H9 (cell line): ENCODE results near the gene BBX. TPM values are rescaled to one million over a fixed set of nuclear protein-coding genes. Genes with fewer than 3 reads are reported as not detected.
A peak's percentile ranks its signal among the peaks of the same experiment; 100 is the strongest.

ENCODE experiments used
- DNase-seq: peaks from one replicate; pipeline ENCODE4 v3.0.0-alpha.2; 2017
- H2AFZ ChIP-seq: one replicate; pipeline ENCODE4 v1.6.1; 2013; ENCODE audit warnings: mild to moderate bottlenecking, low read length, control low read depth, moderate library complexity
- H2AK5ac ChIP-seq: 2 replicates; pipeline ENCODE4 v1.6.1; 2013; ENCODE audit warnings: low read length, control low read depth, mixed read lengths; ENCODE audit not compliant: insufficient read length
- H2BK120ac ChIP-seq: one replicate; pipeline ENCODE4 v1.6.1; 2013; ENCODE audit warnings: low read depth, mild to moderate bottlenecking, low read length, control low read depth, inconsistent platforms; ENCODE audit not compliant: poor library complexity, severe bottlenecking
- H2BK12ac ChIP-seq: 2 replicates; pipeline ENCODE4 v1.6.1; 2013; ENCODE audit warnings: low read length, control low read depth, mixed read lengths, low read depth; ENCODE audit not compliant: insufficient read length
- H2BK15ac ChIP-seq: 2 replicates; pipeline ENCODE4 v1.6.1; 2013; ENCODE audit warnings: low read depth, low read length, control low read depth
- H2BK20ac ChIP-seq: one replicate; pipeline ENCODE4 v1.6.1; 2013; ENCODE audit warnings: low read depth, mild to moderate bottlenecking, low read length, control low read depth, inconsistent platforms; ENCODE audit not compliant: poor library complexity, severe bottlenecking
- H2BK5ac ChIP-seq: 2 replicates; pipeline ENCODE4 v1.6.1; 2013; ENCODE audit warnings: low read length, control low read depth, mixed read lengths; ENCODE audit not compliant: insufficient read length
- H3K14ac ChIP-seq: 2 replicates; pipeline ENCODE4 v1.6.1; 2013; ENCODE audit warnings: low read length, control low read depth; ENCODE audit not compliant: insufficient read depth
- H3K18ac ChIP-seq: 2 replicates; pipeline ENCODE4 v1.6.1; 2013; ENCODE audit warnings: low read depth, mild to moderate bottlenecking, mixed read lengths, low read length, control low read depth; ENCODE audit not compliant: insufficient read length
- H3K23ac ChIP-seq: 2 replicates; pipeline ENCODE4 v1.6.1; 2013; ENCODE audit warnings: low read length, control low read depth, mixed read lengths, low read depth; ENCODE audit not compliant: insufficient read length
- H3K23me2 ChIP-seq: 2 replicates; pipeline ENCODE4 v1.6.1; 2013; ENCODE audit warnings: low read depth, mild to moderate bottlenecking, mixed read lengths, low read length, control low read depth; ENCODE audit not compliant: insufficient read length, poor library complexity, severe bottlenecking
- H3K27ac ChIP-seq: 2 replicates; pipeline ENCODE4 v1.5.1; 2013; ENCODE audit warnings: low read length, control low read depth, mixed read lengths, low read depth; ENCODE audit not compliant: insufficient read length
- H3K27me3 ChIP-seq: 2 replicates; pipeline ENCODE4 v1.6.1; 2013; ENCODE audit warnings: low read length, control low read depth, inconsistent platforms; ENCODE audit not compliant: insufficient read depth
- H3K4ac ChIP-seq: 2 replicates; pipeline ENCODE4 v1.6.1; 2013; ENCODE audit warnings: low read depth, mild to moderate bottlenecking, control low read depth, inconsistent platforms, low read length, moderate library complexity
- H3K4me1 ChIP-seq: 2 replicates; pipeline ENCODE4 v1.6.1; 2013; ENCODE audit warnings: low read length, control low read depth, inconsistent platforms; ENCODE audit not compliant: insufficient read depth
- H3K4me2 ChIP-seq: 2 replicates; pipeline ENCODE4 v1.6.1; 2013; ENCODE audit warnings: low read length, control low read depth, mixed read lengths; ENCODE audit not compliant: insufficient read length, insufficient read depth
- H3K56ac ChIP-seq: 2 replicates; pipeline ENCODE4 v1.6.1; 2013; ENCODE audit warnings: low read depth, mild to moderate bottlenecking, mixed read lengths, low read length, control low read depth; ENCODE audit not compliant: insufficient read length
- H3K79me1 ChIP-seq: 2 replicates; pipeline ENCODE4 v1.6.1; 2013; ENCODE audit warnings: low read depth, mild to moderate bottlenecking, moderate library complexity, low read length, control low read depth, inconsistent platforms; ENCODE audit not compliant: insufficient read depth, poor library complexity, severe bottlenecking
- H3K79me2 ChIP-seq: 2 replicates; pipeline ENCODE4 v1.6.1; 2013; ENCODE audit warnings: low read length, control low read depth, inconsistent platforms; ENCODE audit not compliant: insufficient read depth
- H3K9ac ChIP-seq: 2 replicates; pipeline ENCODE4 v1.6.1; 2013; ENCODE audit warnings: low read length, control low read depth, mixed read lengths; ENCODE audit not compliant: insufficient read length; ENCODE audit errors: extremely low read depth
- H3K9me3 ChIP-seq: one replicate; pipeline ENCODE4 v1.6.1; 2013; ENCODE audit warnings: low read depth, low read length, inconsistent platforms; ENCODE audit not compliant: control insufficient read depth
- H3T11ph ChIP-seq: one replicate; pipeline ENCODE4 v1.6.1; 2013; ENCODE audit warnings: mild to moderate bottlenecking, low read length, control low read depth, inconsistent platforms
- H4K20me1 ChIP-seq: one replicate; pipeline ENCODE4 v1.6.1; 2013; ENCODE audit not compliant: control insufficient read depth, insufficient read length, insufficient read depth
- H4K5ac ChIP-seq: 2 replicates; pipeline ENCODE4 v1.6.1; 2013; ENCODE audit warnings: low read depth, mild to moderate bottlenecking, mixed read lengths, low read length, control low read depth; ENCODE audit not compliant: insufficient read length
- H4K8ac ChIP-seq: replicated peaks from 2 replicates; pipeline ENCODE4 v1.6.1; 2013; ENCODE audit warnings: low read length, control low read depth, mixed read lengths, low read depth; ENCODE audit not compliant: insufficient read length
- H4K91ac ChIP-seq: 2 replicates; pipeline ENCODE4 v1.6.1; 2013; ENCODE audit warnings: low read depth, mild to moderate bottlenecking, moderate library complexity, mixed read lengths, low read length, control low read depth; ENCODE audit not compliant: insufficient read length
- H3K27ac Mint-ChIP-seq, 3 experiments: 2 replicates in 2 of 3; 3 replicates in 1 of 3; pipeline ENCODE4 v1.8.0; 2020 to 2021; ENCODE audit warnings: mixed read lengths in 3 of 3, mild to moderate bottlenecking in 1 of 3, moderate library complexity in 1 of 3
- H3K27me3 Mint-ChIP-seq: 2 replicates; pipeline ENCODE4 v1.8.0; 2021; ENCODE audit warnings: low read depth, mild to moderate bottlenecking, moderate library complexity, mixed read lengths
- H3K36me3 Mint-ChIP-seq, 3 experiments: 2 replicates in 2 of 3; 3 replicates in 1 of 3; pipeline ENCODE4 v1.8.0; 2020 to 2021; ENCODE audit warnings: low read depth in 3 of 3, mixed read lengths in 3 of 3; ENCODE audit not compliant: insufficient read depth in 1 of 3
- H3K4me1 Mint-ChIP-seq, 2 experiments: 2 replicates each; pipeline ENCODE4 v1.8.0; 2020; ENCODE audit warnings: mixed read lengths in 2 of 2
- H3K4me3 Mint-ChIP-seq, 2 experiments: 2 replicates in 1 of 2; 3 replicates in 1 of 2; pipeline ENCODE4 v1.8.0; 2020 to 2021; ENCODE audit warnings: mild to moderate bottlenecking in 2 of 2, mixed read lengths in 2 of 2, moderate library complexity in 1 of 2
- H3K9me3 Mint-ChIP-seq, 2 experiments: 2 replicates in 1 of 2; 3 replicates in 1 of 2; pipeline ENCODE4 v1.8.0; 2020; ENCODE audit warnings: mild to moderate bottlenecking in 2 of 2, mixed read lengths in 2 of 2, moderate library complexity in 1 of 2
- CTCF ChIP-seq: fragments of 200-600 bp; sonication (generic); conservative IDR thresholded peaks from 3 replicates; pipeline ENCODE4 v1.8.0; 2021; ENCODE audit warnings: antibody characterized with exemption, mild to moderate bottlenecking
- WGBS: extraction: QIAGEN DNeasy Blood & Tissue Kit; methylation state at CpG from one replicate; pipeline ENCODE4 v1.1.7; 2013; ENCODE audit warnings: missing lambda C conversion rate, low lambda C conversion rate, mixed read lengths; ENCODE audit not compliant: insufficient read length; ENCODE audit errors: extremely low coverage; 5-methylcytosine and 5-hydroxymethylcytosine counted together
- total RNA-seq: library from RNA; stranded (reverse); gene quantifications from 2 replicates; pipeline ENCODE4 v1.2.1, GENCODE V29; 2021

The BBX gene
- total RNA-seq, 1 experiment from 2014 or later = 34.8 TPM

- no peaks in the 10 kb centered on the region for H3K36me3 Mint-ChIP-seq
- H3K4me1 Mint-ChIP-seq = peaks cover 4 to 5% of the 10 kb centered on the region in 2 experiments; a peak in 3 of 4 replicates
- Histone ChIP-seq H3K23me2 (no peaks in the 10 kb centered on the region), H4K91ac (no peak overlapping the region), H2BK20ac (no peak overlapping the region), H3K27ac (no peak overlapping the region), H4K20me1 (no peaks in the 10 kb centered on the region), H3K79me1 (no peaks in the 10 kb centered on the region), H3K27me3 (no peaks in the 10 kb centered on the region), H3K9ac (no peak overlapping the region), H2BK15ac (no peak overlapping the region), H2BK120ac (no peak overlapping the region), H3K4me2 (no peak overlapping the region), H4K8ac (no peak overlapping the region), H3K23ac (no peak overlapping the region), H2AK5ac (no peak overlapping the region), H3K4me1 (no peaks in the 10 kb centered on the region), H3K18ac (no peak overlapping the region), H3T11ph (no peak overlapping the region), H2BK12ac (no peak overlapping the region), H2AFZ (no peak overlapping the region), H2BK5ac (no peak overlapping the region), H4K5ac (no peak overlapping the region), H3K14ac (peak overlapping the region; percentile 85; the same call in 1 of the 2 replicates), H3K9me3 (no peaks in the 10 kb centered on the region), H3K56ac (no peak overlapping the region), H3K4ac (no peak overlapping the region), H3K79me2 (no peaks in the 10 kb centered on the region)
- no peak overlapping the region for H3K4me3 Mint-ChIP-seq
- H3K27me3 Mint-ChIP-seq = peaks cover 2% of the 10 kb centered on the region; the same call in 1 of the 2 replicates
- WGBS = no CpG with 5 or more reads among the region's 1 CpG
- DNase-seq = no peak
- no peak for TF ChIP-seq CTCF
- no peak overlapping the region for H3K27ac Mint-ChIP-seq
- H3K9me3 Mint-ChIP-seq = no peaks in the 10 kb centered on the region
Observed at GRCh38 chr3:107493134-107493533, 29.6 kb upstream of the BBX start.
